Ishikawa (cell line): ENCODE data around the gene SEPTIN7.

Experiments
- CEBPB ChIP-seq: IDR thresholded peaks from 2 replicates; pipeline ENCODE4 v1.6.1; 2012
- CREB1 ChIP-seq: IDR thresholded peaks from 2 replicates; pipeline ENCODE4 v1.6.1; 2012; ENCODE audit warnings: low read depth
- EGR1 ChIP-seq: IDR thresholded peaks from 2 replicates; pipeline ENCODE4 v1.6.1; 2012
- EP300 ChIP-seq: IDR thresholded peaks from 2 replicates; pipeline ENCODE4 v1.6.1; 2012; ENCODE audit warnings: borderline replicate concordance
- FOXM1 ChIP-seq: IDR thresholded peaks from 2 replicates; pipeline ENCODE4 v1.6.1; 2012; ENCODE audit warnings: low read depth, borderline replicate concordance
- MAX ChIP-seq: IDR thresholded peaks from 2 replicates; pipeline ENCODE4 v1.6.1; 2012
- RAD21 ChIP-seq: IDR thresholded peaks from 2 replicates; pipeline ENCODE4 v1.6.1; 2012; ENCODE audit warnings: low read depth
- TAF1 ChIP-seq: IDR thresholded peaks from 2 replicates; pipeline ENCODE4 v1.6.1; 2012; ENCODE audit warnings: low read depth, mild to moderate bottlenecking
- TCF12 ChIP-seq: IDR thresholded peaks from 2 replicates; pipeline ENCODE4 v1.6.1; 2012; ENCODE audit warnings: low read depth
- TEAD4 ChIP-seq: IDR thresholded peaks from 2 replicates; pipeline ENCODE4 v1.6.1; 2012
- USF1 ChIP-seq: IDR thresholded peaks from 2 replicates; pipeline ENCODE4 v1.6.1; 2012
- YY1 ChIP-seq: IDR thresholded peaks from 2 replicates; pipeline ENCODE4 v1.6.1; 2012; ENCODE audit warnings: low read depth

Gene SEPTIN7

GRCh38 chr7:35849954-35850353, 49.1 kb downstream of the SEPTIN7 start:
- TF ChIP-seq RAD21 (no peak), CEBPB (no peak), YY1 (no peak), FOXM1 (no peak), TAF1 (no peak), USF1 (no peak), CREB1 (no peak), EGR1 (no peak), EP300 (no peak), MAX (no peak), TEAD4 (no peak), TCF12 (no peak)
